Neural crest cell (in vitro differentiated cells): ENCODE measurements around the gene IL12RB1. TPM values are rescaled to one million over a fixed set of nuclear protein-coding genes. Genes with fewer than 3 reads are reported as not detected.

Experiments used
- DNase-seq: peaks from one replicate; pipeline ENCODE4 v3.0.0; 2021; ENCODE audit warnings: low read depth, mixed read lengths, low spot score
- H3K27ac Mint-ChIP-seq: one replicate; pipeline ENCODE4 v1.8.0; 2021; ENCODE audit warnings: mild to moderate bottlenecking, mixed read lengths; ENCODE audit not compliant: unreplicated experiment
- H3K27me3 Mint-ChIP-seq: 2 replicates; pipeline ENCODE4 v1.8.0; 2021; ENCODE audit warnings: low read depth, mild to moderate bottlenecking, mixed read lengths
- H3K36me3 Mint-ChIP-seq: 2 replicates; pipeline ENCODE4 v1.8.0; 2021; ENCODE audit warnings: low read depth, mild to moderate bottlenecking, mixed read lengths
- H3K4me1 Mint-ChIP-seq: 2 replicates; pipeline ENCODE4 v1.8.0; 2021; ENCODE audit warnings: mixed read lengths
- H3K4me3 Mint-ChIP-seq: one replicate; pipeline ENCODE4 v1.8.0; 2021; ENCODE audit warnings: mild to moderate bottlenecking, mixed read lengths
- H3K9me3 Mint-ChIP-seq: 2 replicates; pipeline ENCODE4 v1.8.0; 2021; ENCODE audit warnings: mixed read lengths
- CTCF ChIP-seq: fragments of 200-600 bp; sonication (generic); conservative IDR thresholded peaks from 2 replicates; pipeline ENCODE4 v1.5.0; 2021; ENCODE audit warnings: antibody characterized with exemption, mild to moderate bottlenecking
- total RNA-seq: library from RNA; stranded (reverse); gene quantifications from 2 replicates; pipeline ENCODE4 v1.2.1, GENCODE V29; 2021

Gene IL12RB1
- total RNA-seq, 1 donor from 2014 or later: not detected

DNA sequence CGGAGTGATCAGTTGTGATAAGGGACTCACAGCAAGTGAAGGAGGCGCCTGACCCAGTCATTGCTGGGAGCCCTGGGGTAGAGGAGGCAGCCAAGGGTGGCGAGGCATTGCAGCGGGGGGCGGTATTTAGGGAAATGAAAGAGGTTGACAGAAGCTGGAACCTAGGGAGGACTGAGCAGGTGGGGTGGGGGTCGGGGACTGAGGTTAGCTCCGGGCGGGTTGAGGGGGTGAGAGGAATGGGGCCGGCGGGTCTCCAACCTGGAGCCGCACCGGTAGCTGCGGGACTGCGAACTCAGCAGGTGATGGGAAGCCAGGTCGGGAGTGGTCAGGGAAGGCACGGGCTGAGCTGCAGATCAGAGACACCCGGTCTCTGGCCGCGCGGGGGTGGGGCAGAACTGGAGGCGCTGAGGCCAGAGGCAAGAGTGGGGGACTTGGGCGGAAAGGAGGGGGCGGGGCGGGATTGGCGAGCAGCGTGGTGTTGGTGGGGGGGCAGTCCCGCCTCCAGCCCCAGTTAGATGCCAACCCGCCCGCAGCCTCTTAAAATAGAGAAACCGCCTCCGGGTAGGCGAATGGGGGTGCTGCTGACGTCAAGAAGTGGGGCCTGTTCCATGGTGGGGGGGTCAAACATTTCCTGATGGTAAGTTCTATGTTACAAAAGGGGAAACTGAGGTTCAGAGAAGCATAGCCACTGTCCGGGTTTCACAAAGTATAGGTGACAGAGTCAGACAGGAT, 12.3 kb upstream of the IL12RB1 start:
- TF ChIP-seq CTCF: no peak
- DNase-seq: no peak
- H3K36me3 Mint-ChIP-seq: no peaks in the 10 kb centered on the region
- H3K4me3 Mint-ChIP-seq: no peak overlapping the region
- no peaks in the 10 kb centered on the region for H3K9me3 Mint-ChIP-seq
- peaks cover 19% of the 10 kb centered on the region for H3K4me1 Mint-ChIP-seq
- no peak overlapping the region for H3K27ac Mint-ChIP-seq
- peaks cover 42% of the 10 kb centered on the region for H3K27me3 Mint-ChIP-seq

DNA sequence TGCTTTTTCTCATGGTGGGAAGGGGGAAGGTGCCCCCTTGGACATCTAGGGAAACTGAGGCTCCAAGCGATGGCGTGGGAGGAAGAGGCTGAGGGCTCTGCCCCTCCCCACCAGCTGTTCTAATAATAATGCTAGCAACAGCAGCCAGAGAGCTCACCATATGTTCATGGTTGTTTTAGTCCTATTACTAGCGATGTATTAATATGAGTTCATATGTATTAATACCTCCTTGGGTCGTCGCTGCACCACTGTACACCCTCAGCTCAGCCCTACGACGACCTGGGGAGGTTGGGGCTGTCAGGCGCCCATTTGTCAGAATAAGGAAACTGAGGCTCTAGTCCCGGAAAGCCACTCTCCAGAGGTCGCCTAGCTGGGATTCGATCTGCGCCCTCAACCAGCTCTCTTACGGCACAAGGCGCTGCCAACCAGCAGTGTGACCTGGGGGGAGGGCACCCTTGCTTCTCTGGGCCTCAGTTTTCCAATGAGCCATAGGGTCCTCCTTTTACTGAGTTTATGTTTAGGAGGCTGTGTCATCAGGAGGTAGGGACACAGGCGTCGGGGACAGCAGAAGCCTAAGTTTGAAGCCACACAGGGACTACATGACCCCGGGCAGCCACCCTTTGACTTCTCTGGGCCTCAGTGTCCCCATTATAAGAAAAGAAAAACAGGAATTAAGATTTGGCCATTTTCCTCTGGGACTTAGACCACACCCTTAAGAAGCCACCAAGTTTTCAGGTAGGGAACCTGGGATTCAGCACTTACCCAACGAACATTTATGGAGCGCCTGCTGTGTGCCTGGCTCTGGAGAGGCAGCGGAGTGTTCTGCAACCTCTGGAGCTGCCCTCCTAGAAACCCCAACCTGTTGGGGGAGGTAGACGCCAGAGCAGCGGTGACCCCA, 11.5 kb upstream of the IL12RB1 start:
- H3K4me1 Mint-ChIP-seq: peaks cover 19% of the 10 kb centered on the region
- H3K4me3 Mint-ChIP-seq: peak overlapping the region; percentile 74
- H3K27ac Mint-ChIP-seq: no peak overlapping the region
- DNase-seq: no peak
- peaks cover 44% of the 10 kb centered on the region for H3K27me3 Mint-ChIP-seq
- no peaks in the 10 kb centered on the region for H3K9me3 Mint-ChIP-seq
- H3K36me3 Mint-ChIP-seq: no peaks in the 10 kb centered on the region
- TF ChIP-seq CTCF: no peak

GRCh38 chr19:18097217-18097992, 10.7 kb upstream of the IL12RB1 start, which contains the start of gene MAST3:
Gene MAST3, plus strand, starts transcription at chr19:18097778. Its CDS starts 15 bp downstream, at chr19:18097793.
- Mint-ChIP-seq H3K4me3 (peak within 1 kb of the TSS; percentile 74), H3K27ac (no peak within 1 kb of the TSS), H3K4me1 (peaks cover 19% of the 10 kb centered on the region), H3K36me3 (no peaks in the 10 kb centered on the region), H3K9me3 (no peaks in the 10 kb centered on the region), H3K27me3 (peaks cover 44% of the 10 kb centered on the region)
- no peak for TF ChIP-seq CTCF
- DNase-seq: peak; percentile 71

DNA sequence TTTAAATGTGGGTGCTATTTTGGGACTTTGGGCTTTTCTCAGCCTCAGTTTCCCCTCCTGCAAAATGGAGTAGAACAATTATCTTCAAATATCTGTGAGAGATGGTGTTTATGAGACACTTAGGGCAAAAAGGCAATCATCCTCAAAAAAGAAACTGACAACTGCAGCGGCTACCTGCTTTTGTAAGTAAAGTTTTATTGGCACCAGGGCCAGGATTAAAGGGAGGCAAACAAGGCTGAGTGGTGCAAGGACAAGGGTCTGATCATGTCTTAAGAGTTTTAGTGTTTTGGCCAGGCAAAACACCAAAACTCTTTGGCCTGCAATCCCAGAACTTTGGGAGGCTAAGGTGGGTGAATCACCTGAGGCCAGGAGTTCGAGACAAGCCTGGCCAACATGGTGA, 9.5 kb upstream of the IL12RB1 start:
- no peak for DNase-seq
- H3K27me3 Mint-ChIP-seq: peaks cover 44% of the 10 kb centered on the region
- no peaks in the 10 kb centered on the region for H3K9me3 Mint-ChIP-seq
- no peak overlapping the region for H3K4me3 Mint-ChIP-seq
- no peak overlapping the region for H3K27ac Mint-ChIP-seq
- no peaks in the 10 kb centered on the region for H3K36me3 Mint-ChIP-seq
- no peak for TF ChIP-seq CTCF
- peaks cover 19% of the 10 kb centered on the region for H3K4me1 Mint-ChIP-seq

DNA sequence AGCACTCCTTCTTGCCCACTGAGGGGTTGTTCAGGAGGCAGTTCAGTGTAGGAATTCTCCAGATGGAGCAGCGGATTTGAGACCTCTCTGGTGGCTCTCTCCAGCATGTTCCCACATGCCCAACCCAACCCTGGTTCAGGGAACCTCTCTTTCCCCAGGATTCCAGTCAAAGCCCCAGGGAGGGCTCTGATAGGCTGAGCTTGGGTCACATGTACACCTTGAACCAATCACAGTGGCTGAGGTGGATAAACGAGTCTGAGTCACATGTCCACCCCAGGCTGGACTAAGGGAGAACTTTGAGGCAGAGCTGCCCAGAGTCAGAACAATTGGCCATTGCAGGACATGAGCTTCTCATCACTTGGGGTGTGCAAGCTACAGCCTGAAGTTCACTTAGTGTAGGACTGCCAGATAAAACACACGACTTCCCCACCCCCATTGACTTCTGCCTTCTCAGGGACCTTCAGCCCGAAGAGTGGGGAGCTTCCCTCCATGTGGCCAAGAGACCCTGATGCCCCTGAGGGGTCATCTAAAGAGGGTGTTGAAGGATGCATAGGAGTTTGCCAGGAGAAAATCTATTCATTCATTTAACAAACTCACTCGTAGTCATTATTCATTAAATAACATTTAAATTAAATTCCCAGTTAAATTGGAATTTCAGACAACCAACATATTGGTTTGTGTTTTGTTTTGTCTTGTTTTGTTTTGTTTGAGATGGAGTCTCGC, 6.9 kb upstream of the IL12RB1 start:
- no peaks in the 10 kb centered on the region for H3K36me3 Mint-ChIP-seq

More for the DNA sequence above, 6.9 kb upstream of the IL12RB1 start:
- TF ChIP-seq CTCF: no peak
- Mint-ChIP-seq H3K27ac (no peak overlapping the region), H3K27me3 (peaks cover 22% of the 10 kb centered on the region), H3K4me1 (peaks cover 18% of the 10 kb centered on the region), H3K4me3 (no peak overlapping the region), H3K9me3 (no peaks in the 10 kb centered on the region)
- DNase-seq: no peak
